HG03175 (cell line): ENCODE data around the gene PDHX.
A peak's percentile ranks its signal among the peaks of the same experiment; 100 is the strongest.

Experiments used
- ATAC-seq: cut with Tn5 transposase; IDR thresholded peaks from one replicate; pipeline ENCODE4 v1.9.1; 2021; ENCODE audit warnings: mild to moderate bottlenecking, moderate library complexity; ENCODE audit not compliant: unreplicated experiment

Gene PDHX

DNA sequence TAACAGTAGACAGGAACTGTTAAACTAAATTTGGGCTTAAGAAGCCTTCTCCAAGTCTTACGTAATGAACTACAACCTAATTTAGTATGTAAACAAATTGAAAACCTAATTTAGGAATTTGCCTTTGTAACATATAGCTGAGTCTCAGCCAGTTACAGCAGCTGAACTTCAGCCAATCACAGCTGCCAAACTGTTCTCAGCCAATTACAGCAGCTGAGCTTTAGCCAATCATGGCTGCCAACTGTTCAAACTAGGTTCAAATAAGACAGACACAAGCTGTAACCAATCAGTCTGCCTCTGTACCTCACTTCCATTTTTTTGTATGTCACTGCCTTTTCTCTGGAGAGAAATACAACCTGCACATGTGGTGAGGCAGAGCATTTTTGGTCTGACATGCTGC is 127.5 kb downstream of the PDHX start:
- ATAC-seq: no peak

DNA sequence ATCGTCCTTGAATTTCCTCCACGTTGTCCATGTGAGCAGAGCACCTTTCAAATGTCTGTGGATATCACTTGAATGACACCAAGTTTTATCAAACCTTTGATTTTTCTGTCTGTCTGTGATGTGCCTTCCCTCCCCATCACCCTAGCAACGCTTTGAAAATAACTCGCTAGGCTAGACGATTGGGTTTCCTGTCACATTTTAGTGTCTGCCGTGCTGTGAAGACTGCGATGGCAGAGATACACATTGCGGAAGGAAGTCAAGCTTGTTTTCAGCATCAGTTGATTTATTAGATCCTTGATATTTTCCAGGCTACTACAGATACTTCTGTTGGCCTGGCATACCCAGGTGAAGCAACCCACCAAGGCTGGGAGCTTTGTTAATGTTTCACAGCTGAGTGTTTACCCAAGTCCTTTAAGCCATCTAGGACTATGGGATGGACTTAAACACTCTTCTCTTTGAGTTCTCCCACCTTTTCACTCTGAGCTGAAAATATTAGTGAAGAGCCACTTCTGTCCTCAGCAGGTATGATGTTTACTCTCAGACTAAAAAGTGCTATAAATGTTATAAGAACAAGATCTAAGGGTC is 128.9 kb downstream of the PDHX start:
- peak; percentile 60 for ATAC-seq
